Inferior parietal cortex (tissue), 1 donor: ENCODE data around the gene MNX1.

Source experiments
- DNase-seq: peaks from one replicate; pipeline ENCODE4 v3.0.0-alpha.2; 2016; ENCODE audit errors: extremely low spot score

Gene MNX1

GRCh38 chr7:157010588-157011332, at the start of gene MNX1:
Gene MNX1 (minus strand): TSS chr7:157010663. CDS start chr7:157010350, 313 bp downstream.
- DNase-seq: no peak

GRCh38 chr7:157059534-157059933, 49.1 kb upstream of the MNX1 start:
- DNase-seq: no peak

- DNase-seq: no peak
Observed at GRCh38 chr7:157058701-157059100, 48.2 kb upstream of the MNX1 start.

GRCh38 chr7:157058068-157058467, 47.6 kb upstream of the MNX1 start:
- no peak for DNase-seq

- DNase-seq: no peak
Observed at GRCh38 chr7:157056957-157057902, 46.8 kb upstream of the MNX1 start.

- DNase-seq: no peak
Observed at GRCh38 chr7:157056246-157056645, 45.8 kb upstream of the MNX1 start.

GRCh38 chr7:157054927-157055326, 44.5 kb upstream of the MNX1 start:
- no peak for DNase-seq

GRCh38 chr7:157053118-157053517, 42.7 kb upstream of the MNX1 start:
- DNase-seq: no peak

GRCh38 chr7:157047148-157047547, 36.7 kb upstream of the MNX1 start:
- DNase-seq: no peak

GRCh38 chr7:157046681-157047080, 36.2 kb upstream of the MNX1 start:
- no peak for DNase-seq

GRCh38 chr7:157044943-157045660, 34.6 kb upstream of the MNX1 start:
- no peak for DNase-seq

GRCh38 chr7:157044147-157044687, 33.8 kb upstream of the MNX1 start:
- DNase-seq: no peak

GRCh38 chr7:157043745-157044144, 33.3 kb upstream of the MNX1 start:
- no peak for DNase-seq

- DNase-seq: no peak
Observed at GRCh38 chr7:157041514-157042277, 31.2 kb upstream of the MNX1 start.

GRCh38 chr7:157041004-157041403, 30.5 kb upstream of the MNX1 start:
- DNase-seq: no peak

GRCh38 chr7:157037635-157038034, 27.2 kb upstream of the MNX1 start:
- no peak for DNase-seq

GRCh38 chr7:157037028-157037427, 26.6 kb upstream of the MNX1 start:
- no peak for DNase-seq

- no peak for DNase-seq
Observed at GRCh38 chr7:157035979-157036378, 25.5 kb upstream of the MNX1 start.

- no peak for DNase-seq
Observed at GRCh38 chr7:157035302-157035701, 24.8 kb upstream of the MNX1 start.

GRCh38 chr7:157033483-157034473, 23.3 kb upstream of the MNX1 start:
- DNase-seq: no peak
